ENCODE results near the gene IQSEC1.
A peak's percentile ranks its signal among the peaks of the same experiment; 100 is the strongest.

IQSEC1 gene

DNA sequence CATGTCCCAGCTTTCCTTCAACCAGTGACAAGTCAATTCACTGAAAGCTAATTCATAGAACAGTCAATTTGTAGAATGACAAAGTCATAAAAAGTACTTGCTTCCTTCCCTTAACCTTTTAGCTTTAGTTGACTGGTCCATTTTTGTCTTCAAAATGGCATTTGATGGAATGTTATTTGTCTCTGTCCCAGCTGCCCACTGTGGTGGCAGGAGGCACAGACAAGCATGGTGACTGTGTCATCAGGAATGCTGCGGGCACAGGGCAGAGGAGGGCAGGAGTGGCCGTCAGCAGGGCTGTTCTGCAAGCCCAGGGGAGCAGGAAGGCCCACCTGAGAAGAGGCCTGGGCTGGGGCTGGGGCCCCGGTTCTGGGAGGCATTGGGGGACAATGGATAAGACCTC is 10.0 kb downstream of the IQSEC1 start:
- no peak overlapping the region for H2BK12ac ChIP-seq (ENCODE audit: low read length)
- H4K8ac ChIP-seq (ENCODE audit: low read depth, low read length): no peak overlapping the region
- no peaks in the 10 kb centered on the region for H3K27me3 ChIP-seq (ENCODE audit: control insufficient read depth in 3 of 3, insufficient read depth in 3 of 3, low read depth in 1 of 3, low read length in 3 of 3)
- no peak overlapping the region for H3K18ac ChIP-seq (ENCODE audit: low read length)
- no peak overlapping the region for H2AFZ ChIP-seq (ENCODE audit: low read length)
- H3K23ac ChIP-seq (ENCODE audit: low read depth, low read length, poor library complexity): peak overlapping the region; percentile 17
- H3K4me2 ChIP-seq (ENCODE audit: insufficient read depth, low read length, poor library complexity, severe bottlenecking): no peak overlapping the region
- H2BK5ac ChIP-seq (ENCODE audit: low read length): no peak overlapping the region
- no peak overlapping the region for H3K4me3 ChIP-seq (ENCODE audit: low read length in 2 of 2)
- no peak overlapping the region for H3K27ac ChIP-seq (replicated peaks; ENCODE audit: low read length)
- H3K79me1 ChIP-seq (ENCODE audit: low read depth, low read length): no peaks in the 10 kb centered on the region
- H3K9ac ChIP-seq (ENCODE audit: low read depth, low read length, poor library complexity): no peak overlapping the region
- no peaks in the 10 kb centered on the region for H3K9me3 ChIP-seq (replicated peaks in 1 of 2; ENCODE audit: control insufficient read depth in 2 of 2, insufficient read depth in 1 of 2, low read depth in 1 of 2, low read length in 2 of 2)
- H3K36me3 ChIP-seq (replicated peaks in 1 of 2; ENCODE audit: control insufficient read depth in 2 of 2, insufficient read depth in 2 of 2, low read length in 2 of 2): no peaks in the 10 kb centered on the region
- no peak overlapping the region for H2BK120ac ChIP-seq (ENCODE audit: low read depth, low read length)
- no peak overlapping the region for H3K4ac ChIP-seq (ENCODE audit: low read length)
- H3K14ac ChIP-seq (ENCODE audit: low read length): no peak overlapping the region
- H3K4me1 ChIP-seq (ENCODE audit: control insufficient read depth in 2 of 2, insufficient read depth in 1 of 2, low read depth in 1 of 2, low read length in 2 of 2): peaks cover 2 to 4% of the 10 kb centered on the region in 2 donors
- DNase-seq (ENCODE audit: low spot score): no peak
- no peak overlapping the region for H4K91ac ChIP-seq (ENCODE audit: low read depth, low read length, poor library complexity)
- H2BK15ac ChIP-seq (ENCODE audit: low read length): no peak overlapping the region
- no peak overlapping the region for H2AK5ac ChIP-seq (ENCODE audit: low read depth, low read length)
- no CpG with 5 or more reads among the region's 3 CpGs for WGBS, 2 donors (ENCODE audit: extremely low coverage in 2 of 2, insufficient read length in 2 of 2, insufficient replicate concordance in 1 of 2)

GRCh38 chr3:13062647-13063046 is 10.6 kb downstream of the IQSEC1 start:
- Histone ChIP-seq H3K9me3 (replicated peaks in 1 of 2; ENCODE audit: control insufficient read depth in 2 of 2, insufficient read depth in 1 of 2, low read depth in 1 of 2, low read length in 2 of 2) (no peaks in the 10 kb centered on the region), H2AK5ac (ENCODE audit: low read depth, low read length) (no peak overlapping the region), H3K4me1 (ENCODE audit: control insufficient read depth in 2 of 2, insufficient read depth in 1 of 2, low read depth in 1 of 2, low read length in 2 of 2) (peaks cover 4 to 5% of the 10 kb centered on the region in 2 donors), H3K4me2 (ENCODE audit: insufficient read depth, low read length, poor library complexity, severe bottlenecking) (no peak overlapping the region), H3K4me3 (ENCODE audit: low read length in 2 of 2) (no peak overlapping the region), H2AFZ (ENCODE audit: low read length) (no peak overlapping the region), H4K91ac (ENCODE audit: low read depth, low read length, poor library complexity) (no peak overlapping the region), H2BK15ac (ENCODE audit: low read length) (no peak overlapping the region), H3K9ac (ENCODE audit: low read depth, low read length, poor library complexity) (no peak overlapping the region), H4K8ac (ENCODE audit: low read depth, low read length) (no peak overlapping the region), H2BK12ac (ENCODE audit: low read length) (no peak overlapping the region), H3K79me1 (ENCODE audit: low read depth, low read length) (no peaks in the 10 kb centered on the region), H3K23ac (ENCODE audit: low read depth, low read length, poor library complexity) (peak overlapping the region; percentile 17), H3K36me3 (replicated peaks in 1 of 2; ENCODE audit: control insufficient read depth in 2 of 2, insufficient read depth in 2 of 2, low read length in 2 of 2) (no peaks in the 10 kb centered on the region), H3K27ac (replicated peaks; ENCODE audit: low read length) (no peak overlapping the region), H3K14ac (ENCODE audit: low read length) (no peak overlapping the region), H3K27me3 (ENCODE audit: control insufficient read depth in 3 of 3, insufficient read depth in 3 of 3, low read depth in 1 of 3, low read length in 3 of 3) (no peaks in the 10 kb centered on the region), H3K18ac (ENCODE audit: low read length) (peak overlapping the region; percentile 21), H2BK5ac (ENCODE audit: low read length) (no peak overlapping the region), H3K4ac (ENCODE audit: low read length) (no peak overlapping the region), H2BK120ac (ENCODE audit: low read depth, low read length) (no peak overlapping the region)
- no peak for DNase-seq (ENCODE audit: low spot score)
- WGBS, 2 donors (ENCODE audit: extremely low coverage in 2 of 2, insufficient read length in 2 of 2, insufficient replicate concordance in 1 of 2): no CpG with 5 or more reads among the region's 12 CpGs

DNA sequence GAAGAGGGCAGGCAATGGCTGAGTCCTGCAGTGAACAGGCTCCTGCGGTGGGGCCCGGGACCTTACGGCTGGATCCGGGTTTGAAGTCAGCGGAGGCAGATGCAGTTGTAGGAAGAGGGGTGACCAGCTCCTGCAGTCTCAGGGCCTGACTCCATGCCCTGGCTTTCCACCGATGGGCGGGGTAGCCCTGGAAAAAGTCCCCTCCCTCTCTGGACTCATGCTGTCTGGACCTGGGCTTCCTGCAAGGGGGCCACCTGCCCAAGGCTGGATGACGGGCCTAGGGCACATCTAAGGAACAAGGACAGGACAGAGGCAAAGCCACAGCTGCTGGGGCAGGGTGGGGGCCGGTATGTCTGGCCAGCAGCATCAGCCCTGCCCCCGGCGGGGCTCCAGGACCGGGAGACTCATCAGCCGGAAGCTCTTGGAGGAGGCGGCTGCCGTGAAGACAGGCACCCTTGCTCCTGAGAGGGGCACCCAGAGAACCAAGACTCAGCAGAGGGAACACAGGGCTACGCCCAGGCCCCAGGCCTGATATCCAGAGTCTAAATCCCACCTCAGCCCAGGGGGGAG is 12.8 kb downstream of the IQSEC1 start:
- Histone ChIP-seq H3K23ac (ENCODE audit: low read depth, low read length, poor library complexity) (peak overlapping the region; percentile 69), H2BK15ac (ENCODE audit: low read length) (peak overlapping the region; percentile 61), H2AK5ac (ENCODE audit: low read depth, low read length) (peak overlapping the region; percentile 27), H3K9me3 (replicated peaks in 1 of 2; ENCODE audit: control insufficient read depth in 2 of 2, insufficient read depth in 1 of 2, low read depth in 1 of 2, low read length in 2 of 2) (no peaks in the 10 kb centered on the region), H3K4ac (ENCODE audit: low read length) (no peak overlapping the region), H3K14ac (ENCODE audit: low read length) (no peak overlapping the region), H2BK12ac (ENCODE audit: low read length) (no peak overlapping the region), H3K36me3 (replicated peaks in 1 of 2; ENCODE audit: control insufficient read depth in 2 of 2, insufficient read depth in 2 of 2, low read length in 2 of 2) (no peaks in the 10 kb centered on the region), H3K9ac (ENCODE audit: low read depth, low read length, poor library complexity) (peak overlapping the region; percentile 73), H3K27me3 (ENCODE audit: control insufficient read depth in 3 of 3, insufficient read depth in 3 of 3, low read depth in 1 of 3, low read length in 3 of 3) (no peaks in the 10 kb centered on the region), H3K18ac (ENCODE audit: low read length) (peak overlapping the region; percentile 60), H2BK5ac (ENCODE audit: low read length) (no peak overlapping the region), H2BK120ac (ENCODE audit: low read depth, low read length) (no peak overlapping the region), H3K4me2 (ENCODE audit: insufficient read depth, low read length, poor library complexity, severe bottlenecking) (no peak overlapping the region), H3K27ac (replicated peaks; ENCODE audit: low read length) (no peak overlapping the region), H4K8ac (ENCODE audit: low read depth, low read length) (no peak overlapping the region), H4K91ac (ENCODE audit: low read depth, low read length, poor library complexity) (peak overlapping the region; percentile 74), H2AFZ (ENCODE audit: low read length) (no peak overlapping the region), H3K4me3 (ENCODE audit: low read length in 2 of 2) (no peak overlapping the region), H3K4me1 (ENCODE audit: control insufficient read depth in 2 of 2, insufficient read depth in 1 of 2, low read depth in 1 of 2, low read length in 2 of 2) (peaks cover 3 to 9% of the 10 kb centered on the region in 2 donors), H3K79me1 (ENCODE audit: low read depth, low read length) (peaks cover 2% of the 10 kb centered on the region)
- no peak for DNase-seq (ENCODE audit: low spot score)
- WGBS, 2 donors (ENCODE audit: extremely low coverage in 2 of 2, insufficient read length in 2 of 2, insufficient replicate concordance in 1 of 2): no CpG with 5 or more reads among the region's 16 CpGs

GRCh38 chr3:13058346-13059120 is 14.7 kb downstream of the IQSEC1 start:
- peak overlapping the region; percentile 68 for H2BK5ac ChIP-seq (ENCODE audit: low read length)
- peak overlapping the region; percentile 86 for H3K23ac ChIP-seq (ENCODE audit: low read depth, low read length, poor library complexity)
- peaks cover 2% of the 10 kb centered on the region for H3K79me1 ChIP-seq (ENCODE audit: low read depth, low read length)
- no peak for DNase-seq (ENCODE audit: low spot score)
- H2BK12ac ChIP-seq (ENCODE audit: low read length): peak overlapping the region; percentile 44
- H3K36me3 ChIP-seq (replicated peaks in 1 of 2; ENCODE audit: control insufficient read depth in 2 of 2, insufficient read depth in 2 of 2, low read length in 2 of 2): no peaks in the 10 kb centered on the region
- no peak overlapping the region for H3K4ac ChIP-seq (ENCODE audit: low read length)
- peak overlapping the region; percentile 60 for H4K91ac ChIP-seq (ENCODE audit: low read depth, low read length, poor library complexity)
- H2BK120ac ChIP-seq (ENCODE audit: low read depth, low read length): no peak overlapping the region
- no peak overlapping the region for H3K4me2 ChIP-seq (ENCODE audit: insufficient read depth, low read length, poor library complexity, severe bottlenecking)
- no peak overlapping the region for H3K4me3 ChIP-seq (ENCODE audit: low read length in 2 of 2)
- no peak overlapping the region for H3K27ac ChIP-seq (replicated peaks; ENCODE audit: low read length)
- peak overlapping the region; percentile 59 for H3K18ac ChIP-seq (ENCODE audit: low read length)
- peak overlapping the region; percentile 87 for H2AK5ac ChIP-seq (ENCODE audit: low read depth, low read length)
- no peak overlapping the region for H4K8ac ChIP-seq (ENCODE audit: low read depth, low read length)
- H3K9me3 ChIP-seq (replicated peaks in 1 of 2; ENCODE audit: control insufficient read depth in 2 of 2, insufficient read depth in 1 of 2, low read depth in 1 of 2, low read length in 2 of 2): no peaks in the 10 kb centered on the region
- WGBS, 2 donors (ENCODE audit: extremely low coverage in 2 of 2, insufficient read length in 2 of 2, insufficient replicate concordance in 1 of 2): no CpG with 5 or more reads among the region's 11 CpGs
- H3K27me3 ChIP-seq (ENCODE audit: control insufficient read depth in 3 of 3, insufficient read depth in 3 of 3, low read depth in 1 of 3, low read length in 3 of 3): no peaks in the 10 kb centered on the region
- no peak overlapping the region for H2AFZ ChIP-seq (ENCODE audit: low read length)
- no peak overlapping the region for H3K14ac ChIP-seq (ENCODE audit: low read length)
- no peak overlapping the region for H2BK15ac ChIP-seq (ENCODE audit: low read length)
- H3K9ac ChIP-seq (ENCODE audit: low read depth, low read length, poor library complexity): no peak overlapping the region
- H3K4me1 ChIP-seq (ENCODE audit: control insufficient read depth in 2 of 2, insufficient read depth in 1 of 2, low read depth in 1 of 2, low read length in 2 of 2): peaks cover 3 to 9% of the 10 kb centered on the region in 2 donors
